Esophagus squamous epithelium (tissue), 5 donors: ENCODE data around the gene ZNF507. TPM values are rescaled to one million over a fixed set of nuclear protein-coding genes. Genes with fewer than 3 reads are reported as not detected.

Source experiments
- DNase-seq: peaks from one replicate; lab custom pipeline; 2025; lab: John Stamatoyannopoulos, UW
- H3K27ac ChIP-seq, 4 donors: fragments of 200-600 bp; sonication (generic); one replicate each; pipeline ENCODE4 v1.5.1; 2016 to 2019; ENCODE audit warnings: mild to moderate bottlenecking in 1 of 4
- H3K27me3 ChIP-seq, 4 donors: fragments of 200-600 bp; sonication (generic); 1 replicate in 3 of 4; 2 replicates in 1 of 4; pipeline versions ENCODE4 v1.5.1 to v1.6.0; 2017 to 2021; ENCODE audit warnings: antibody characterized with exemption in 1 of 4
- H3K36me3 ChIP-seq, 3 donors: fragments of 200-600 bp; sonication (generic); one replicate each; pipeline ENCODE4 v1.5.1; 2016 to 2019
- H3K4me1 ChIP-seq, 3 donors: fragments of 200-600 bp; sonication (generic); one replicate each; pipeline ENCODE4 v1.5.1; 2017 to 2019
- H3K4me3 ChIP-seq, 4 donors: fragments of 200-600 bp; sonication (generic); 1 replicate in 3 of 4; 2 replicates in 1 of 4; pipeline ENCODE4 v1.5.1; 2016 to 2019; ENCODE audit warnings: mild to moderate bottlenecking in 2 of 4, moderate library complexity in 1 of 4
- H3K9me3 ChIP-seq, 3 donors: fragments of 200-600 bp; sonication (generic); one replicate each; pipeline ENCODE4 v1.5.1; 2016 to 2019
- CTCF ChIP-seq, 6 experiments: fragments of 450-650 bp in 4 of 6; fragments of 200-600 bp in 2 of 6; sonication (generic) in 2 of 6; IDR thresholded peaks; one replicate each; pipeline ENCODE4 v1.5.1; 2016 to 2019; ENCODE audit warnings: antibody characterized with exemption in 6 of 6, mild to moderate bottlenecking in 4 of 6, moderate library complexity in 4 of 6
- POLR2A ChIP-seq, 4 donors: fragments of 450-650 bp; IDR thresholded peaks; one replicate each; pipeline ENCODE4 v1.6.1; 2017; ENCODE audit warnings: antibody characterized with exemption in 4 of 4, mild to moderate bottlenecking in 4 of 4, moderate library complexity in 3 of 4
- WGBS, 2 donors: methylation state at CpG; one replicate each; pipeline ENCODE4 v1.1.5; 2018; 5-methylcytosine and 5-hydroxymethylcytosine counted together
- intact Hi-C: fragments of 100-400 bp; cut with DNase I; formaldehyde crosslinking; loops from one replicate; pipeline ENCODE4 v1.15.0; 2022
- total RNA-seq, 4 donors: library from RNA; depleted of rRNA; stranded (reverse); fragments of >200 nt; gene quantifications; one replicate each; pipeline ENCODE4 v1.1.0, GENCODE V29; 2016
- donor health status: DM: yes; HTN: yes; CAD: no.

ZNF507 gene
- total RNA-seq, 4 donors from 2014 or later: 5.1 to 19.8 (median 9.3) TPM

GRCh38 chr19:32401992-32402391, 56.6 kb downstream of the ZNF507 start:
- Histone ChIP-seq H3K27me3 (no peaks in the 10 kb centered on the region), H3K4me1 (peaks cover 10 to 26% (median 10%) of the 10 kb centered on the region in 3 donors), H3K4me3 (no peak overlapping the region), H3K27ac (no peak overlapping the region), H3K9me3 (no peaks in the 10 kb centered on the region), H3K36me3 (no peaks in the 10 kb centered on the region)
- no peak for TF ChIP-seq POLR2A (IDR thresholded peaks at IDR 0.05)
- no peak for TF ChIP-seq CTCF (IDR thresholded peaks at IDR 0.05)
- no peak for DNase-seq
- 73 to 95% methylated on average over 1 of the region's 1 CpG for WGBS, 2 donors
- intact Hi-C loops: no loop called here

- intact Hi-C loops: no loop called here
- Histone ChIP-seq H3K27me3 (no peaks in the 10 kb centered on the region), H3K9me3 (no peaks in the 10 kb centered on the region), H3K27ac (no peak overlapping the region), H3K36me3 (no peaks in the 10 kb centered on the region), H3K4me3 (no peak overlapping the region), H3K4me1 (peaks cover 10 to 30% (median 10%) of the 10 kb centered on the region in 3 donors)
- WGBS, 2 donors: 81 to 84% methylated on average over 5 of the region's 5 CpGs
- DNase-seq: no peak
- TF ChIP-seq CTCF (IDR thresholded peaks at IDR 0.05) (no peak), POLR2A (IDR thresholded peaks at IDR 0.05) (no peak)
Observed at GRCh38 chr19:32403291-32403995, 58.0 kb downstream of the ZNF507 start.

- intact Hi-C loops: no loop called here
- TF ChIP-seq CTCF (IDR thresholded peaks at IDR 0.05) (no peak), POLR2A (IDR thresholded peaks at IDR 0.05) (no peak)
- no peak for DNase-seq
- H3K36me3 ChIP-seq: peaks cover 0 to 8% (median 0%) of the 10 kb centered on the region in 3 donors
- peak overlapping the region; percentile 99 to 100 (median 99) for H3K27ac ChIP-seq
- H3K4me3 ChIP-seq: peak overlapping the region; percentile 89 to 98 (median 94)
- 72 to 76% methylated on average over 20 of the region's 20 CpGs for WGBS, 2 donors
- H3K9me3 ChIP-seq: no peaks in the 10 kb centered on the region
- peaks cover 10 to 30% (median 10%) of the 10 kb centered on the region in 3 donors for H3K4me1 ChIP-seq
- no peaks in the 10 kb centered on the region for H3K27me3 ChIP-seq
Observed at GRCh38 chr19:32404213-32404932, 59.0 kb downstream of the ZNF507 start.

GRCh38 chr19:32404933-32405430, 59.6 kb downstream of the ZNF507 start:
- H3K27ac ChIP-seq: peak overlapping the region; percentile 99 to 100 (median 99)
- TF ChIP-seq CTCF (IDR thresholded peaks at IDR 0.05) (no peak), POLR2A (IDR thresholded peaks at IDR 0.05) (no peak)
- H3K4me3 ChIP-seq: peak overlapping the region; percentile 89 to 98 (median 94)
- peaks cover 0 to 14% (median 0%) of the 10 kb centered on the region in 3 donors for H3K36me3 ChIP-seq
- H3K9me3 ChIP-seq: no peaks in the 10 kb centered on the region
- 1 to 4% methylated on average over 6 to 11 of the region's 36 CpGs for WGBS, 2 donors
- intact Hi-C loops: no loop called here
- DNase-seq: no peak
- H3K4me1 ChIP-seq: peaks cover 10 to 30% (median 10%) of the 10 kb centered on the region in 3 donors
- no peaks in the 10 kb centered on the region for H3K27me3 ChIP-seq
